ENCODE data around the gene MYLK.
A peak's percentile ranks its signal among the peaks of the same experiment; 100 is the strongest.

The MYLK gene

GRCh38 chr3:123793425-123793824, 90.7 kb downstream of the MYLK start:
- no peak for DNase-seq (ENCODE audit: low read depth in 2 of 2)

- DNase-seq (ENCODE audit: low read depth in 2 of 2) = no peak
Measured at GRCh38 chr3:123792473-123793201, 91.5 kb downstream of the MYLK start.

GRCh38 chr3:123791898-123792297, 92.2 kb downstream of the MYLK start:
- DNase-seq (ENCODE audit: low read depth in 2 of 2) = no peak

- peak; percentile 63 to 67 for DNase-seq (ENCODE audit: low read depth in 2 of 2)
Measured at GRCh38 chr3:123791417-123791816, 92.7 kb downstream of the MYLK start.

- DNase-seq (ENCODE audit: low read depth in 2 of 2) = no peak
Measured at GRCh38 chr3:123791073-123791370, 93.1 kb downstream of the MYLK start.

GRCh38 chr3:123790254-123791072, 93.7 kb downstream of the MYLK start:
- no peak for DNase-seq (ENCODE audit: low read depth in 2 of 2)

- peak; percentile 83 to 84 for DNase-seq (ENCODE audit: low read depth in 2 of 2)
Measured at GRCh38 chr3:123789760-123790159, 94.4 kb downstream of the MYLK start.

GRCh38 chr3:123789160-123789559, 95.0 kb downstream of the MYLK start:
- DNase-seq (ENCODE audit: low read depth in 2 of 2) = no peak

- DNase-seq (ENCODE audit: low read depth in 2 of 2) = no peak
Measured at GRCh38 chr3:123788710-123789109, 95.4 kb downstream of the MYLK start.

GRCh38 chr3:123787133-123787532, 97.0 kb downstream of the MYLK start:
- no peak for DNase-seq (ENCODE audit: low read depth in 2 of 2)

GRCh38 chr3:123785602-123786001, 98.5 kb downstream of the MYLK start:
- DNase-seq (ENCODE audit: low read depth in 2 of 2) = no peak

- no peak for DNase-seq (ENCODE audit: low read depth in 2 of 2)
Measured at GRCh38 chr3:123783811-123784210, 100.3 kb downstream of the MYLK start.

- no peak for DNase-seq (ENCODE audit: low read depth in 2 of 2)
Measured at GRCh38 chr3:123783050-123783689, 101.0 kb downstream of the MYLK start.

- DNase-seq (ENCODE audit: low read depth in 2 of 2) = no peak
Measured at GRCh38 chr3:123782488-123782887, 101.6 kb downstream of the MYLK start.

GRCh38 chr3:123781571-123782275, 102.4 kb downstream of the MYLK start:
- DNase-seq (ENCODE audit: low read depth in 2 of 2) = no peak

- DNase-seq (ENCODE audit: low read depth in 2 of 2) = no peak
Measured at GRCh38 chr3:123781138-123781537, 103.0 kb downstream of the MYLK start.

GRCh38 chr3:123780656-123781055, 103.5 kb downstream of the MYLK start:
- DNase-seq (ENCODE audit: low read depth in 2 of 2) = no peak

- DNase-seq (ENCODE audit: low read depth in 2 of 2) = no peak
Measured at GRCh38 chr3:123779655-123780231, 104.4 kb downstream of the MYLK start.

- no peak for DNase-seq (ENCODE audit: low read depth in 2 of 2)
Measured at GRCh38 chr3:123778991-123779622, 105.0 kb downstream of the MYLK start.

- no peak for DNase-seq (ENCODE audit: low read depth in 2 of 2)
Measured at GRCh38 chr3:123778525-123778924, 105.6 kb downstream of the MYLK start.

- DNase-seq (ENCODE audit: low read depth in 2 of 2) = no peak
Measured at GRCh38 chr3:123776071-123776782, 107.9 kb downstream of the MYLK start.
